Activated CD8-positive, alpha-beta memory T cell treated with anti-CD3 and anti-CD28 coated beads for 48 hours (primary cell): ENCODE results near the gene NTN1.
"Not testable (repeated sequence)": the region's sequence is repeated elsewhere in the genome, so short reads cannot be mapped to it uniquely, and the experiment has no call there.

Source experiments
- DNase-seq, 3 experiments: peaks; one replicate each; pipeline ENCODE4 v3.0.0-alpha.2; 2020; ENCODE audit warnings: low read depth in 2 of 3, low spot score in 2 of 3

Gene NTN1

GRCh38 chr17:9151091-9151490, 129.8 kb downstream of the NTN1 start:
- no peak for DNase-seq

- not testable (repeated sequence) for DNase-seq
Observed at GRCh38 chr17:9151740-9152139, 130.4 kb downstream of the NTN1 start.

GRCh38 chr17:9158544-9159452, 137.5 kb downstream of the NTN1 start:
- DNase-seq, result no peak

GRCh38 chr17:9162275-9162985, 141.1 kb downstream of the NTN1 start:
- DNase-seq, result no peak

GRCh38 chr17:9166788-9167187, 145.5 kb downstream of the NTN1 start:
- DNase-seq, result no peak

GRCh38 chr17:9167379-9167778, 146.1 kb downstream of the NTN1 start:
- DNase-seq, result no peak

GRCh38 chr17:9169116-9169515, 147.8 kb downstream of the NTN1 start:
- no peak for DNase-seq

GRCh38 chr17:9170336-9170735, 149.0 kb downstream of the NTN1 start:
- no peak for DNase-seq

GRCh38 chr17:9170853-9171252, 149.5 kb downstream of the NTN1 start:
- DNase-seq, result no peak

- DNase-seq, result no peak
Observed at GRCh38 chr17:9173386-9173983, 152.2 kb downstream of the NTN1 start.

- DNase-seq, result no peak
Observed at GRCh38 chr17:9174312-9174711, 153.0 kb downstream of the NTN1 start.

GRCh38 chr17:9174779-9175574, 153.7 kb downstream of the NTN1 start:
- no peak for DNase-seq

GRCh38 chr17:9175700-9176467, 154.6 kb downstream of the NTN1 start:
- no peak for DNase-seq

GRCh38 chr17:9177212-9177611, 155.9 kb downstream of the NTN1 start:
- DNase-seq, result no peak

- no peak for DNase-seq
Observed at GRCh38 chr17:9178319-9178718, 157.0 kb downstream of the NTN1 start.

GRCh38 chr17:9179602-9180001, 158.3 kb downstream of the NTN1 start:
- DNase-seq, result no peak

- no peak for DNase-seq
Observed at GRCh38 chr17:9181640-9182039, 160.3 kb downstream of the NTN1 start.

GRCh38 chr17:9183306-9183705, 162.0 kb downstream of the NTN1 start:
- no peak for DNase-seq

- no peak for DNase-seq
Observed at GRCh38 chr17:9185142-9185541, 163.8 kb downstream of the NTN1 start.

- DNase-seq, result no peak
Observed at GRCh38 chr17:9185688-9186284, 164.5 kb downstream of the NTN1 start.
